Spinal cord (tissue), 10 donors: ENCODE data around the gene KCNK15. TPM values are rescaled to one million over a fixed set of nuclear protein-coding genes. Genes with fewer than 3 reads are reported as not detected.
A peak's percentile ranks its signal among the peaks of the same experiment; 100 is the strongest.

ENCODE experiments used
- DNase-seq, 6 donors: peaks; one replicate each; pipeline versions ENCODE4 v3.0.0 to v3.0.0-alpha.2; 2013 to 2015; ENCODE audit warnings: low spot score in 6 of 6, low read depth in 4 of 6
- H3K27ac ChIP-seq: one replicate; pipeline ENCODE4 v1.5.1; 2013; ENCODE audit warnings: low read depth, low read length, control low read depth
- H3K27me3 ChIP-seq: one replicate; pipeline ENCODE4 v1.6.1; 2013; ENCODE audit warnings: low read length; ENCODE audit not compliant: control insufficient read depth, insufficient read depth
- H3K36me3 ChIP-seq: one replicate; pipeline ENCODE4 v1.6.1; 2013; ENCODE audit warnings: low read length; ENCODE audit not compliant: control insufficient read depth, insufficient read depth
- H3K4me1 ChIP-seq: one replicate; pipeline ENCODE4 v1.6.1; 2013; ENCODE audit warnings: low read length; ENCODE audit not compliant: control insufficient read depth, insufficient read depth
- H3K4me3 ChIP-seq: one replicate; pipeline ENCODE4 v1.5.1; 2013; ENCODE audit warnings: low read depth, low read length, control low read depth
- H3K9me3 ChIP-seq: one replicate; pipeline ENCODE4 v1.6.1; 2013; ENCODE audit warnings: low read length; ENCODE audit not compliant: control insufficient read depth, insufficient read depth
- WGBS: methylation state at CpG from one replicate; pipeline ENCODE4 v1.1.5; 2013; ENCODE audit warnings: missing lambda C conversion rate; ENCODE audit not compliant: insufficient coverage; 5-methylcytosine and 5-hydroxymethylcytosine counted together
- polyA plus RNA-seq, 2 donors: library from polyadenylated mRNA; unstranded; fragments of 120-200 nt; gene quantifications; one replicate each; pipeline ENCODE4 v1.2.1, GENCODE V29; 2013; ENCODE audit not compliant: insufficient read length in 2 of 2
- total RNA-seq, 2 donors: library from RNA; depleted of rRNA in 1 of 2; stranded (reverse); fragments of 120-200 nt in 1 of 2; fragments of >200 nt in 1 of 2; gene quantifications; one replicate each; pipeline versions ENCODE4 v1.2.3 to v1.2.4, GENCODE V29; 2013 to 2014
- donor health status: healthy.

The KCNK15 gene
- total and polyA plus RNA-seq, 4 donors, result 0.15 to 0.55 (median 0.24) TPM

- Histone ChIP-seq H3K4me3 (no peak overlapping the region), H3K9me3 (no peaks in the 10 kb centered on the region), H3K4me1 (peaks cover 12% of the 10 kb centered on the region), H3K27me3 (no peaks in the 10 kb centered on the region), H3K27ac (no peak overlapping the region), H3K36me3 (peaks cover 3% of the 10 kb centered on the region)
- WGBS, result 42% methylated on average over 5 of the region's 7 CpGs
- peak in 2 of 6 donors; percentile 65 to 75 for DNase-seq
Measured at GRCh38 chr20:44733341-44734069, 12.2 kb upstream of the KCNK15 start.

- Histone ChIP-seq H3K27ac (no peak overlapping the region), H3K36me3 (peaks cover 3% of the 10 kb centered on the region), H3K9me3 (no peaks in the 10 kb centered on the region), H3K4me3 (no peak overlapping the region), H3K4me1 (peaks cover 5% of the 10 kb centered on the region), H3K27me3 (no peaks in the 10 kb centered on the region)
- 100% methylated on average over 2 of the region's 3 CpGs for WGBS
- DNase-seq, result no peak
Measured at GRCh38 chr20:44734938-44735337, 10.7 kb upstream of the KCNK15 start.

- Histone ChIP-seq H3K27me3 (no peaks in the 10 kb centered on the region), H3K4me1 (peaks cover 5% of the 10 kb centered on the region), H3K4me3 (no peak overlapping the region), H3K36me3 (peaks cover 3% of the 10 kb centered on the region), H3K27ac (no peak overlapping the region), H3K9me3 (no peaks in the 10 kb centered on the region)
- WGBS, result 73% methylated on average over 2 of the region's 4 CpGs
- DNase-seq, result no peak
Measured at GRCh38 chr20:44735816-44736169, 9.9 kb upstream of the KCNK15 start.

- H3K4me3 ChIP-seq, result no peak overlapping the region
- H3K36me3 ChIP-seq, result peaks cover 3% of the 10 kb centered on the region
- no peak overlapping the region for H3K27ac ChIP-seq
- H3K9me3 ChIP-seq, result no peaks in the 10 kb centered on the region
- peak in 2 of 6 donors; percentile 77 to 86 for DNase-seq
- peaks cover 5% of the 10 kb centered on the region for H3K4me1 ChIP-seq
- H3K27me3 ChIP-seq, result no peaks in the 10 kb centered on the region
- WGBS, result 46% methylated on average over 6 of the region's 6 CpGs
Measured at GRCh38 chr20:44736170-44737021, 9.3 kb upstream of the KCNK15 start.

- Histone ChIP-seq H3K4me1 (no peaks in the 10 kb centered on the region), H3K27me3 (peaks cover 1% of the 10 kb centered on the region), H3K4me3 (no peak overlapping the region), H3K27ac (no peak overlapping the region), H3K9me3 (no peaks in the 10 kb centered on the region), H3K36me3 (no peaks in the 10 kb centered on the region)
- no peak for DNase-seq
- WGBS, result 82% methylated on average over 3 of the region's 4 CpGs
Measured at GRCh38 chr20:44737116-44737515, 8.5 kb upstream of the KCNK15 start.

GRCh38 chr20:44738813-44739477, 6.7 kb upstream of the KCNK15 start:
- peak; percentile 58 to 98 (median 76) for DNase-seq
- Histone ChIP-seq H3K4me3 (no peak overlapping the region), H3K36me3 (no peaks in the 10 kb centered on the region), H3K9me3 (no peaks in the 10 kb centered on the region), H3K4me1 (no peaks in the 10 kb centered on the region), H3K27ac (no peak overlapping the region), H3K27me3 (peaks cover 8% of the 10 kb centered on the region)
- 74% methylated on average over 5 of the region's 7 CpGs for WGBS

GRCh38 chr20:44739942-44740341, 5.7 kb upstream of the KCNK15 start:
- H3K4me1 ChIP-seq, result no peaks in the 10 kb centered on the region
- no CpG with 5 or more reads among the region's 2 CpGs for WGBS

GRCh38 chr20:44742304-44743079, 3.2 kb upstream of the KCNK15 start:
- Histone ChIP-seq H3K9me3 (no peaks in the 10 kb centered on the region), H3K4me1 (peaks cover 15% of the 10 kb centered on the region), H3K36me3 (no peaks in the 10 kb centered on the region), H3K27me3 (peaks cover 21% of the 10 kb centered on the region), H3K4me3 (no peak overlapping the region), H3K27ac (no peak overlapping the region)
- 72% methylated on average over 11 of the region's 14 CpGs for WGBS
- no peak for DNase-seq

More at GRCh38 chr20:44739942-44740341, 5.7 kb upstream of the KCNK15 start:
- no peak overlapping the region for H3K4me3 ChIP-seq
- peak in 2 of 6 donors; percentile 39 to 87 for DNase-seq
- peaks cover 8% of the 10 kb centered on the region for H3K27me3 ChIP-seq
- H3K36me3 ChIP-seq, result no peaks in the 10 kb centered on the region
- H3K27ac ChIP-seq, result no peak overlapping the region
- no peaks in the 10 kb centered on the region for H3K9me3 ChIP-seq

GRCh38 chr20:44743080-44743701, 2.5 kb upstream of the KCNK15 start:
- H3K36me3 ChIP-seq, result no peaks in the 10 kb centered on the region
- no peak overlapping the region for H3K4me3 ChIP-seq
- H3K27ac ChIP-seq, result no peak overlapping the region
- peaks cover 21% of the 10 kb centered on the region for H3K27me3 ChIP-seq
- DNase-seq, result no peak
- WGBS, result 20% methylated on average over 1 of the region's 7 CpGs
- no peaks in the 10 kb centered on the region for H3K9me3 ChIP-seq
- H3K4me1 ChIP-seq, result peaks cover 18% of the 10 kb centered on the region
